Fibroblast of mammary gland (primary cell): ENCODE measurements around the gene ASCC3.

Experiments
- DNase-seq: peaks from one replicate; pipeline ENCODE4 v3.0.0-alpha.2; 2010; ENCODE audit warnings: low read depth
- H3K4me3 ChIP-seq: 2 replicates; pipeline ENCODE4 v1.5.1; 2011; ENCODE audit warnings: low read depth, mild to moderate bottlenecking, low read length, moderate library complexity; ENCODE audit not compliant: control insufficient read depth
- CTCF ChIP-seq: conservative IDR thresholded peaks from 2 replicates; pipeline ENCODE4 v1.5.1; 2011; ENCODE audit warnings: low read depth, low read length, inconsistent platforms; ENCODE audit not compliant: control insufficient read depth, insufficient read depth

ASCC3 gene

GRCh38 chr6:100810015-100810414, 71.1 kb downstream of the ASCC3 start:
- H3K4me3 ChIP-seq: no peak overlapping the region
- no peak for TF ChIP-seq CTCF
- no peak for DNase-seq

GRCh38 chr6:100809346-100809745, 71.8 kb downstream of the ASCC3 start:
- no peak for TF ChIP-seq CTCF
- DNase-seq: peak; percentile 5
- no peak overlapping the region for H3K4me3 ChIP-seq

- peak; percentile 72 for DNase-seq
- no peak overlapping the region for H3K4me3 ChIP-seq
- no peak for TF ChIP-seq CTCF
These were observed 72.4 kb downstream of the ASCC3 start for GRCh38 chr6:100808638-100809275.

GRCh38 chr6:100806296-100806695, 74.8 kb downstream of the ASCC3 start:
- TF ChIP-seq CTCF: no peak
- no peak overlapping the region for H3K4me3 ChIP-seq
- no peak for DNase-seq

GRCh38 chr6:100803264-100804045, 77.7 kb downstream of the ASCC3 start:
- DNase-seq: no peak
- TF ChIP-seq CTCF: no peak
- no peak overlapping the region for H3K4me3 ChIP-seq

GRCh38 chr6:100801036-100801435, 80.1 kb downstream of the ASCC3 start:
- H3K4me3 ChIP-seq: no peak overlapping the region
- TF ChIP-seq CTCF: no peak
- no peak for DNase-seq
